Mesendoderm (in vitro differentiated cells): Measurements from ENCODE around the gene PTK6.

Experiments used
- DNase-seq: peaks from one replicate; pipeline ENCODE4 v3.0.0; 2013
- H2AK5ac ChIP-seq: 2 replicates; pipeline ENCODE4 v1.6.1; 2013; ENCODE audit warnings: low read length, inconsistent platforms
- H2BK120ac ChIP-seq: 2 replicates; pipeline ENCODE4 v1.6.1; 2013; ENCODE audit warnings: low read depth, mild to moderate bottlenecking, low read length, moderate library complexity, mixed read lengths
- H2BK15ac ChIP-seq: replicated peaks from 2 replicates; pipeline ENCODE4 v1.6.1; 2013; ENCODE audit warnings: low read depth, mild to moderate bottlenecking, moderate library complexity
- H2BK5ac ChIP-seq: 2 replicates; pipeline ENCODE4 v1.6.1; 2013; ENCODE audit warnings: low read length, inconsistent platforms
- H3K18ac ChIP-seq: 2 replicates; pipeline ENCODE4 v1.6.1; 2013; ENCODE audit warnings: mild to moderate bottlenecking, low read length, mixed read lengths
- H3K23ac ChIP-seq: one replicate; pipeline ENCODE4 v1.6.1; 2013; ENCODE audit warnings: low read length
- H3K27ac ChIP-seq: 2 replicates; pipeline ENCODE4 v1.5.1; 2013; ENCODE audit warnings: low read depth, mild to moderate bottlenecking, inconsistent platforms, low read length, moderate library complexity
- H3K27me3 ChIP-seq: 2 replicates; pipeline ENCODE4 v1.6.1; 2013; ENCODE audit warnings: low read length, control low read depth, mild to moderate bottlenecking, inconsistent platforms; ENCODE audit not compliant: insufficient read depth, poor library complexity
- H3K36me3 ChIP-seq: 2 replicates; pipeline ENCODE4 v1.6.1; 2013; ENCODE audit warnings: low read length, inconsistent platforms; ENCODE audit not compliant: control insufficient read depth, insufficient read depth
- H3K4ac ChIP-seq: one replicate; pipeline ENCODE4 v1.6.1; 2013; ENCODE audit warnings: low read depth, mild to moderate bottlenecking, low read length, moderate library complexity
- H3K4me1 ChIP-seq: 2 replicates; pipeline ENCODE4 v1.6.1; 2013; ENCODE audit warnings: low read depth, low read length, inconsistent platforms; ENCODE audit not compliant: control insufficient read depth
- H3K4me2 ChIP-seq: 2 replicates; pipeline ENCODE4 v1.6.1; 2013; ENCODE audit warnings: low read length
- H3K4me3 ChIP-seq: 2 replicates; pipeline ENCODE4 v1.5.1; 2013; ENCODE audit warnings: mild to moderate bottlenecking, low read length
- H3K56ac ChIP-seq: one replicate; pipeline ENCODE4 v1.6.1; 2013; ENCODE audit warnings: low read length
- H3K79me1 ChIP-seq: 2 replicates; pipeline ENCODE4 v1.6.1; 2013; ENCODE audit warnings: low read length, inconsistent platforms
- H3K79me2 ChIP-seq: 2 replicates; pipeline ENCODE4 v1.6.1; 2013; ENCODE audit warnings: mild to moderate bottlenecking, low read length; ENCODE audit not compliant: control insufficient read depth, insufficient read depth
- H3K9ac ChIP-seq: 2 replicates; pipeline ENCODE4 v1.6.1; 2013; ENCODE audit warnings: low read length, inconsistent platforms
- H4K5ac ChIP-seq: one replicate; pipeline ENCODE4 v1.6.1; 2013; ENCODE audit warnings: low read length
- H4K8ac ChIP-seq: one replicate; pipeline ENCODE4 v1.6.1; 2013; ENCODE audit warnings: low read depth, mild to moderate bottlenecking, control low read depth, low read length, moderate library complexity
- WGBS: extraction: QIAGEN DNeasy Blood & Tissue Kit; methylation state at CpG from one replicate; pipeline ENCODE4 v1.1.7; 2013; ENCODE audit warnings: low lambda C conversion rate, missing lambda C conversion rate; ENCODE audit not compliant: insufficient coverage; ENCODE audit errors: extremely low coverage; 5-methylcytosine and 5-hydroxymethylcytosine counted together

The PTK6 gene

DNA sequence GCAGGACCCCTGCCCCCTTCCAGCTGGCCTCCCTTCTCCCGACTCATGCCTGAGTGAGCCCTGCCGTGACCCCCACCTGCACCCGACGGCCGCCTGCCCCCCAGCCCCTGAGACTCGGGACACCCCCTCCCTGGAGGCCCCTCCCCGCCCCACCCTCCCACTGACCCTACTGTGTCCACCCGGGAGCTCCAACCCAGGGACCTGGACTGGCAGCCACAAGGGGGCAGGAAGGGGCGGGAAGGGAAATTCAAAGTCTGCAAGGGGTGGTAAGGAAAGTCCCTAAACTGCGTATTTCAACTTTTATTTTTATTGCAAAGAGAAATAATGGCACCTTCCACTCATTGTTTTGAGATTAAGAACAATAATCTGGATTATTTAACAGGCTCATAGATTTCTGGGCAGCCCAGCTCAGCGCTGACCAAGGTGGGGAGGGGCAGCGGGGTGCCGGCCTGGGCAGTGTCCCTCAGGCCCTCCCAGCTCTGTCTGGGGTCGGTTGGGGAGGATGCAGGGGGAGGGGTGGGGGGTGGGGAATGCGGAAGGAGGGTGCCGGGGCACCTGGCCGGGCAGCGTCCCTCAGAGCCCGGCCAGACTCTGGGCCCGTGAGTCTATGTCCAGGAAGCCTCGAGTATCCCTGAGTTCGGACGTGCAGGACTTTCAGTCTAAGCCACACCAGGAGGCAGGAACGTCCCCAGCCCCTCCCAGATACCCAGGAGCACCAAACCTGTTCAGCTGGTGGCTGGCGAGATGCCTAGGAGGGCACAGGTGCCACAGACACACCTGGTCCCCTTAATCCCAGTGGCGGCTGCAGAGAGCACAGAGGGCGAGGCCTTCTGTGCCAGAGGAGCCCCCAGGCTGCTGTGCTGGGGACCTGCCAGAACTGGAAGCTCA lies 1.3 kb upstream of the PTK6 start:
- Histone ChIP-seq H3K36me3 (no peaks in the 10 kb centered on the region), H4K8ac (no peak overlapping the region), H3K4me1 (no peaks in the 10 kb centered on the region), H3K18ac (no peak overlapping the region), H3K23ac (no peak overlapping the region), H3K79me1 (no peaks in the 10 kb centered on the region), H2BK15ac (no peak overlapping the region), H2BK5ac (no peak overlapping the region), H3K27me3 (no peaks in the 10 kb centered on the region), H3K4me3 (no peak overlapping the region), H2BK120ac (no peak overlapping the region), H3K27ac (no peak overlapping the region), H3K4me2 (no peak overlapping the region), H2AK5ac (no peak overlapping the region), H4K5ac (no peak overlapping the region), H3K9ac (no peak overlapping the region), H3K56ac (peak overlapping the region; percentile 83), H3K79me2 (no peaks in the 10 kb centered on the region), H3K4ac (no peak overlapping the region)
- no peak for DNase-seq
- WGBS = no CpG with 5 or more reads among the region's 27 CpGs

- H3K27me3 ChIP-seq = no peaks in the 10 kb centered on the region
- H3K23ac ChIP-seq = no peak overlapping the region
- no peak overlapping the region for H4K5ac ChIP-seq
- no peak overlapping the region for H2BK5ac ChIP-seq
- WGBS = no CpG with 5 or more reads among the region's 34 CpGs
- H2BK120ac ChIP-seq = no peak overlapping the region
- H3K4me3 ChIP-seq = no peak overlapping the region
- no peaks in the 10 kb centered on the region for H3K36me3 ChIP-seq
- no peak overlapping the region for H3K18ac ChIP-seq
- no peak overlapping the region for H3K27ac ChIP-seq
- no peaks in the 10 kb centered on the region for H3K4me1 ChIP-seq
- H3K9ac ChIP-seq = peak overlapping the region; percentile 71
- H2AK5ac ChIP-seq = no peak overlapping the region
- H3K4me2 ChIP-seq = peak overlapping the region; percentile 38
- H2BK15ac ChIP-seq = no peak overlapping the region
- peak; percentile 87 for DNase-seq
- no peak overlapping the region for H4K8ac ChIP-seq
- no peaks in the 10 kb centered on the region for H3K79me1 ChIP-seq
- no peak overlapping the region for H3K4ac ChIP-seq
- no peaks in the 10 kb centered on the region for H3K79me2 ChIP-seq
- peak overlapping the region; percentile 83 for H3K56ac ChIP-seq
Measured at GRCh38 chr20:63537525-63538203, 488 bp upstream of the PTK6 start.

DNA sequence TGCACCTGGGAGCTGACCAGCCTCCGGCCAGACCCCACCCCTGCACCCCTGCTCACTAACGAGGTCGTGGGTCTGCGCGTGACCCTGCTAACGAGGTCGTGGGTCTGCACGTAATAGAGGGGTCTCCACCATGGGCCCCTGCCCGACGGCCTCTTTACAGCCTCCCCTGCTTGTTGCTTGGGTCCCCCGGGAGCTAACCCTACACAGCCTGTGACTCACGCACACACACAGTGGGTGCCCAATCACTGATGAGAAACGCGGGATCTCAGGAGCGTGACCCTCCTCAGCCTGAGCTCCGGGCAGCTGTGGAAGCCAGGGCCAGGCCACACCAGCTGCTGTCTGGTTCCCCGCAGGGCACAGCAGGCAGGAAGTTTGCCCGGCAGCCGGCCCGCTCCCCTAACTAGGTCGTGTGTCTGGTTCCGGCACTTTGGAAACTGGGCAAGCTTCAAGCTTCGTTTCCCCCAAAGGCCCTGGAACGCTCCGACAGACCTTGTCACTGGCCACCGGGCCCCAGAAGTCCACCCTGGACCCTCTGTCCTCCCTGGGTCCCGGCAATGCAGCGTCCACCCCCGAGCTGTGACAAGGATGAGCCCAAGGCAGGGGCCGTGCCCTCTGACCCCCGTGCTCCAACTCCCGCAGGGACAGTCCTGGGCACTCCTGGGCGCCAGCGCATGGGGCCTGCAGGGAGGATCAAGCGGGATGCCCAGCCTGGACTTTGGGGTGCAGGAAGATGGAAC lies 767 bp downstream of the PTK6 start:
- Histone ChIP-seq H2AK5ac (no peak overlapping the region), H3K18ac (no peak overlapping the region), H3K27me3 (no peaks in the 10 kb centered on the region), H3K9ac (no peak overlapping the region), H3K36me3 (no peaks in the 10 kb centered on the region), H3K4me2 (no peak overlapping the region), H3K79me2 (no peaks in the 10 kb centered on the region), H3K79me1 (no peaks in the 10 kb centered on the region), H3K23ac (no peak overlapping the region), H3K4me1 (no peaks in the 10 kb centered on the region), H2BK15ac (no peak overlapping the region), H2BK5ac (no peak overlapping the region), H3K56ac (no peak overlapping the region), H3K27ac (no peak overlapping the region), H3K4me3 (no peak overlapping the region), H4K5ac (no peak overlapping the region), H2BK120ac (no peak overlapping the region), H4K8ac (no peak overlapping the region), H3K4ac (no peak overlapping the region)
- WGBS = no CpG with 5 or more reads among the region's 35 CpGs
- no peak for DNase-seq

- Histone ChIP-seq H2BK15ac (no peak overlapping the region), H4K5ac (no peak overlapping the region), H3K18ac (no peak overlapping the region), H3K79me2 (no peaks in the 10 kb centered on the region), H3K27ac (no peak overlapping the region), H3K23ac (no peak overlapping the region), H3K79me1 (no peaks in the 10 kb centered on the region), H3K4me2 (no peak overlapping the region), H3K36me3 (no peaks in the 10 kb centered on the region), H2AK5ac (no peak overlapping the region), H3K9ac (no peak overlapping the region), H3K56ac (no peak overlapping the region), H2BK5ac (no peak overlapping the region), H4K8ac (no peak overlapping the region), H3K4ac (no peak overlapping the region), H3K27me3 (no peaks in the 10 kb centered on the region), H3K4me1 (no peaks in the 10 kb centered on the region), H3K4me3 (no peak overlapping the region), H2BK120ac (no peak overlapping the region)
- DNase-seq = no peak
- WGBS = no CpG with 5 or more reads among the region's 49 CpGs
Measured at GRCh38 chr20:63534831-63535651, 2.1 kb downstream of the PTK6 start.

- H3K4me1 ChIP-seq = no peaks in the 10 kb centered on the region
- no CpG with 5 or more reads among the region's 12 CpGs for WGBS
- H3K79me1 ChIP-seq = no peaks in the 10 kb centered on the region
- no peak overlapping the region for H3K18ac ChIP-seq
- H4K5ac ChIP-seq = no peak overlapping the region
- no peak overlapping the region for H4K8ac ChIP-seq
- no peak overlapping the region for H2AK5ac ChIP-seq
- H2BK15ac ChIP-seq = no peak overlapping the region
- no peaks in the 10 kb centered on the region for H3K79me2 ChIP-seq
- no peak for DNase-seq
- no peaks in the 10 kb centered on the region for H3K27me3 ChIP-seq
- no peak overlapping the region for H3K56ac ChIP-seq
- H3K4me3 ChIP-seq = no peak overlapping the region
- no peak overlapping the region for H2BK5ac ChIP-seq
- no peaks in the 10 kb centered on the region for H3K36me3 ChIP-seq
- H3K27ac ChIP-seq = no peak overlapping the region
- H3K4ac ChIP-seq = no peak overlapping the region
- no peak overlapping the region for H3K9ac ChIP-seq
- H3K4me2 ChIP-seq = no peak overlapping the region
- no peak overlapping the region for H2BK120ac ChIP-seq
- no peak overlapping the region for H3K23ac ChIP-seq
Measured at GRCh38 chr20:63534427-63534830, 2.7 kb downstream of the PTK6 start.
